Kidney glomerular epithelial cell (primary cell): ENCODE results near the gene UST.
"Not testable (repeated sequence)": the region's sequence is repeated elsewhere in the genome, so short reads cannot be mapped to it uniquely, and the experiment has no call there.

ENCODE experiments used
- DNase-seq: peaks from one replicate; lab custom pipeline; 2025; lab: John Stamatoyannopoulos, UW

Gene UST

GRCh38 chr6:148868901-148869300 is 122.1 kb downstream of the UST start:
- no peak for DNase-seq

- no peak for DNase-seq
Observed at GRCh38 chr6:148869585-148869984, 122.8 kb downstream of the UST start.

GRCh38 chr6:148873154-148873553 is 126.3 kb downstream of the UST start:
- DNase-seq: no peak

- DNase-seq: no peak
Observed at GRCh38 chr6:148873868-148874267, 127.0 kb downstream of the UST start.

- DNase-seq: no peak
Observed at GRCh38 chr6:148874698-148875293, 128.0 kb downstream of the UST start.

- DNase-seq: no peak
Observed at GRCh38 chr6:148878683-148879082, 131.9 kb downstream of the UST start.

GRCh38 chr6:148880742-148881141 is 133.9 kb downstream of the UST start:
- not testable (repeated sequence) for DNase-seq

- DNase-seq: no peak
Observed at GRCh38 chr6:148881593-148882311, 134.9 kb downstream of the UST start.

GRCh38 chr6:148883270-148883669 is 136.4 kb downstream of the UST start:
- DNase-seq: no peak

GRCh38 chr6:148884461-148884860 is 137.6 kb downstream of the UST start:
- DNase-seq: no peak

GRCh38 chr6:148885136-148885865 is 138.5 kb downstream of the UST start:
- no peak for DNase-seq

- DNase-seq: no peak
Observed at GRCh38 chr6:148885925-148886845, 139.4 kb downstream of the UST start.

GRCh38 chr6:148887181-148887580 is 140.4 kb downstream of the UST start:
- DNase-seq: no peak

GRCh38 chr6:148888856-148889255 is 142.0 kb downstream of the UST start:
- DNase-seq: no peak

GRCh38 chr6:148890096-148890495 is 143.3 kb downstream of the UST start:
- DNase-seq: no peak

GRCh38 chr6:148890652-148891404 is 144.0 kb downstream of the UST start:
- no peak for DNase-seq

GRCh38 chr6:148891405-148891783 is 144.6 kb downstream of the UST start:
- DNase-seq: no peak

- DNase-seq: no peak
Observed at GRCh38 chr6:148892247-148892646, 145.4 kb downstream of the UST start.

GRCh38 chr6:148893073-148893472 is 146.2 kb downstream of the UST start:
- no peak for DNase-seq

- no peak for DNase-seq
Observed at GRCh38 chr6:148893481-148893880, 146.7 kb downstream of the UST start.

GRCh38 chr6:148898376-148899014 is 151.7 kb downstream of the UST start:
- DNase-seq: no peak
